Measurements from ENCODE around the gene DIS3L2.

DNA sequence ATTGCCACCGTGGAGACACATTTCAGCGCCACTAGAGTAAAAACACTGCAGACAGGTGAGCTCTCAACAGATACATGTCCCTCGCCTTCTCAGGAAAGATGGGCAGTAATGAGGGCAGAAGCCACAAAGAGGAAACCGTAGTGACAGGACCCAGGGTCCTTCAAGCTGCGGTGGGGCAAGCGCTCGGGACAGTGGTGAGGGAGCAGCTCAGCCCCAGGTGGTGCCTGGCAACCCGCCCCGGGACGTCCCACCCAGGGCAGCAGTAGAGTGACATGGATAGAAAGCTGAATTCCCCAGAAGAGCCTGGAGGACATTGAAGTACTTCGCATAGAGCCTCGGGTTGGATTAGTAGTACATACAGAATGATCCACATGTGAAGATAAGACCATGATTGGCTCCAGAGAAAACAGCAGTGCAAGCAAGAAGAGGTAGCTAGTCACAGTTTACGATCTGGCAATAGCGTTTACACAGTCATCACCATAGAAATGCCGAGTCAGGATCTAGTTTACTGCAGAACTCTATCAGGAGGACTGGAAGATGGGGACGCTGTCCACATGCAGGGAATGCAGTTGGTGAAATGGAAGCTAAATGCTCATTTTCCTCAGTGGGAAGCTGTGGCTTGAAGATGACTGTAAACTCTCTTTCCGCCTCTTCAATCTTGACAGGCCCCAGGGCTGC lies 379.7 kb downstream of the DIS3L2 start:
- TF ChIP-seq POLR2A (IDR thresholded peaks at IDR 0.05; ENCODE audit: low read depth, low read length) (no peak), POLR2AphosphoS5 (IDR thresholded peaks at IDR 0.05; ENCODE audit: low read depth, low read length) (no peak), TAF1 (IDR thresholded peaks at IDR 0.05; ENCODE audit: borderline replicate concordance, low read depth, low read length) (no peak)

All from GM12892 (cell line).